Esophagus squamous epithelium (tissue), 4 donors: ENCODE measurements around the gene TRDMT1.

Experiments used
- POLR2A ChIP-seq, 4 donors: fragments of 450-650 bp; IDR thresholded peaks; one replicate each; pipeline ENCODE4 v1.6.1; 2017; ENCODE audit warnings: antibody characterized with exemption in 4 of 4, mild to moderate bottlenecking in 4 of 4, moderate library complexity in 3 of 4
- TF ChIP-seq, protein P1 (sequence below), 6 experiments: fragments of 450-650 bp in 4 of 6; fragments of 200-600 bp in 2 of 6; sonication (generic) in 2 of 6; IDR thresholded peaks; one replicate each; pipeline ENCODE4 v1.5.1; 2016 to 2019; ENCODE audit warnings: antibody characterized with exemption in 6 of 6, mild to moderate bottlenecking in 4 of 6, moderate library complexity in 4 of 6

DNA sequence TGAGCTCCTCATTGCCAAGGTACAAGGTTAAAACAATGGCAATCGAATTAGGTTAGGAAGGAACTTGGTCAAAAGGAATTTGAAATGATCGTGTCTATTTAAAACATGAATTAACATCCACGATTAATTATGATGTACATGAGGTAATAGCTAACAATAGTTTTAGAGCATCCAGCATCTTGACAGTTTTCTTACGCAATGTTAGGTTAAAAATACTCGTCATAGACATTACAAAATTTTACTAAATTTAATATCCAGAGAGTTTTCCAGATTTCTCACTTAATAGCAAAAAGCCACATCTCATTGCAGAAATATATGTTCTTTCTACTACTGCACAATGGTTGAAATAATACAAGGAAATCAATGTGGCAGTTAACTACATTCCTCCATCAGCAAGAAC lies 94.5 kb downstream of the TRDMT1 start:
- TF ChIP-seq, protein P1, sequence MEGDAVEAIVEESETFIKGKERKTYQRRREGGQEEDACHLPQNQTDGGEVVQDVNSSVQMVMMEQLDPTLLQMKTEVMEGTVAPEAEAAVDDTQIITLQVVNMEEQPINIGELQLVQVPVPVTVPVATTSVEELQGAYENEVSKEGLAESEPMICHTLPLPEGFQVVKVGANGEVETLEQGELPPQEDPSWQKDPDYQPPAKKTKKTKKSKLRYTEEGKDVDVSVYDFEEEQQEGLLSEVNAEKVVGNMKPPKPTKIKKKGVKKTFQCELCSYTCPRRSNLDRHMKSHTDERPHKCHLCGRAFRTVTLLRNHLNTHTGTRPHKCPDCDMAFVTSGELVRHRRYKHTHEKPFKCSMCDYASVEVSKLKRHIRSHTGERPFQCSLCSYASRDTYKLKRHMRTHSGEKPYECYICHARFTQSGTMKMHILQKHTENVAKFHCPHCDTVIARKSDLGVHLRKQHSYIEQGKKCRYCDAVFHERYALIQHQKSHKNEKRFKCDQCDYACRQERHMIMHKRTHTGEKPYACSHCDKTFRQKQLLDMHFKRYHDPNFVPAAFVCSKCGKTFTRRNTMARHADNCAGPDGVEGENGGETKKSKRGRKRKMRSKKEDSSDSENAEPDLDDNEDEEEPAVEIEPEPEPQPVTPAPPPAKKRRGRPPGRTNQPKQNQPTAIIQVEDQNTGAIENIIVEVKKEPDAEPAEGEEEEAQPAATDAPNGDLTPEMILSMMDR (IDR thresholded peaks at IDR 0.05): no peak
- no peak for TF ChIP-seq POLR2A (IDR thresholded peaks at IDR 0.05)
